GM18507 (cell line): ENCODE measurements around the gene ELF5.

Experiments
- DNase-seq: peaks from one replicate; pipeline ENCODE4 v3.0.0; 2011; ENCODE audit warnings: low read depth; ENCODE audit not compliant: insufficient read length; ENCODE audit errors: extremely low spot score
- FAIRE-seq: peaks from 2 replicates; lab custom pipeline; 2011; peaks lifted over from hg19 to GRCh38; lab: Jason Lieb, UNC

The ELF5 gene

DNA sequence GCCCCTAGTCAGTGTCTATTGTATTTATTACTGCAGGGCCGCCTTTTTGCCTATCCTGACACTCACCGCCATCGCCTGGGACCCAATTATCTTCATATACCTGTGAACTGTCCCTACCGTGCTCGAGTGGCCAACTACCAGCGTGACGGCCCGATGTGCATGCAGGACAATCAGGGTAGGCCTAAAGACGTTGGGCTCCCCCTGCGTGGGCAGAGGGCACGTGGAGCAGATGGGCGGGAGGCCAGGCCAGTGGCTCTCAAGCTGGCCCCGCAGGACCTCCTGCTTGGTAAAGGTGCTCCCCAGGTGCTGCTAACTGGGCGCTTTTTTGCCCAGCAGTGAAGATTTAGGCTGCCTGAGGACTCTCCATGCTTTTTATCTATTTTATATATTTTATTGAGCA is 52.4 kb downstream of the ELF5 start:
- DNase-seq: no peak
- no peak for FAIRE-seq

DNA sequence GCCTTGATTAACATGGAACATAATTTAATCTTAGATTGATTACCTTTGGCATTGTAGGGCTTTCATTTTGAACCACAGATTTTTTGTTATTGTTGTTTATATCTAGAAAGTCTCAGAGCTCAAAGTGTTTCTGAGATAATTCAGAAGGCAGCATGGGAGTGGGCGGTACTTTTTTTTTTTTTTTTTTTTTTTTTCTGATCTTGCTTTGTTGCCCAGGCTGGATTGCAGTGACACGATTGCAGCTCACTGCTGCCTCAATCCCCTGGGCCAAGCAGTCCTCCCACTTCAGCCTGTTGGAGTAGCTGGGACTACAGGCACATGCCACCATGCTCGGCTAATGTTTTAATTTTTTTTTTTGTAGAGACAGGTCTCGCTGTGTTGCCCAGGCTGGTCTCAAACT is 53.3 kb downstream of the ELF5 start:
- DNase-seq: no peak
- no peak for FAIRE-seq

DNA sequence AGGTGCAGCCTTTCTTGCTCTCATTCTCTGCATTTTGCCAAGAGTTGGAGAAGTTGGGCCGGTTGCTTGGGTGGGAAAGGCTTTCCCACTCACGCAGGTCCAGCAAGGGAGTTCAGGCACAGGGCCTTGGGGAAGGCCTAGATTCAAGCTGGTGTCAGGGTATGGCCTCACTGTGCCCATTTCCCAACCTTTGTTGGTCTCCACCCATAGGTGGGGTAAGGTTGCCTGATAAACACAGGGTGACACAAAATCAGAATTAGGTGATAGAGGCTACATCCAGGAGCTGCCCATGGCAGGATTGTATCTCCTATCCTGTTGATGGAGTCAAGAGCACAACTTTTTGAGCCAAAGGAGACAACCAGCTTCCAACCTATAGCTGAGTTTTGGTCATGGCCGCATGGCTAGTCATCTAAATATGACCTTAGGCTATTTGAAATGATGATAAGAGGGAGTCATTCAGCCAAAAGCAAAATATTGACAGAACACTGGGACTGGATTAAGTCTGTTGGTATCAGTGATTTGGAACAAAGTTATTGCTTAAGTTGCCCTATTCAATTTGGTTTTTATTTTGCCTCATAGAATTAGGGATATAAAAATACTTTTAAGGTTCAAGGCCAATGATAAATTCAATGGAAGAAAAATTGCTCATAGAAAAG is 54.0 kb downstream of the ELF5 start:
- FAIRE-seq: no peak
- no peak for DNase-seq

DNA sequence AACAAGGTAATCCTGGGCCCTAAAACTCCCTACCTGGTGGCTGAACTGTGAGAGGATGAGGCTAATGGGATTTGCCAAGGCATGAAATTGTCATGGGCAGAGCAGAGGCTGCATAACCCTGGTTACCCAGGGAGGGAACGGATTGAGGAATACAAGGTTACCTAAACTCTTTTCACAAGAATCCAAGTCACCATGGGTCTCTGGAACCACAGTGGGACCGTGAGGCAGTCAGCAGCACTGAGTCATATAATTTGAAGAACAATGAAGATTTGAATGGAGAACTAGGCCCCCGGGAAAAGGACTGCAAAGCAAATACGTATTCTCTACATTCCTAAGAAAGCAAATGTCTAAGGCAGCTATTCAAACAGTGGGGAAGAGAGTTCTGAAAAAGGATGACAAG is 55.1 kb downstream of the ELF5 start:
- FAIRE-seq: no peak
- no peak for DNase-seq

DNA sequence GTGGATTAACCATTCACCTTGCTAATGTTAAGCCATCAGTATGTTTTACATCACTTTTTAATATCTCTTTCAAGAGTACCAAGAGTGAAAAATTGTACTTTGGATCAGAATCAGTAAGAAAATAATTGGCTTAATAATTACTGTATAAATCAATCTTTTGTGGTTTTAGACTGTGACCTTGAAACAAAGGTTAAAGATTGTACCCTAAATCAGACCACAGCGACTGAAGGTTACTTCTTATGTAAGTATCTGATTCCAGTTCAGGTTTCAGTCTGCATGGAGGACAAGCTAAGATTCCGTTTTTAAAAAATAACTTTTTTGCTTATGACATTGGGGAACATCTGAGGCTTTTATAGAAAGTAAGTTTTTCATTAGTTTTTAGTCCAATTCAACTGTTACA is 56.0 kb downstream of the ELF5 start:
- no peak for FAIRE-seq
- no peak for DNase-seq

DNA sequence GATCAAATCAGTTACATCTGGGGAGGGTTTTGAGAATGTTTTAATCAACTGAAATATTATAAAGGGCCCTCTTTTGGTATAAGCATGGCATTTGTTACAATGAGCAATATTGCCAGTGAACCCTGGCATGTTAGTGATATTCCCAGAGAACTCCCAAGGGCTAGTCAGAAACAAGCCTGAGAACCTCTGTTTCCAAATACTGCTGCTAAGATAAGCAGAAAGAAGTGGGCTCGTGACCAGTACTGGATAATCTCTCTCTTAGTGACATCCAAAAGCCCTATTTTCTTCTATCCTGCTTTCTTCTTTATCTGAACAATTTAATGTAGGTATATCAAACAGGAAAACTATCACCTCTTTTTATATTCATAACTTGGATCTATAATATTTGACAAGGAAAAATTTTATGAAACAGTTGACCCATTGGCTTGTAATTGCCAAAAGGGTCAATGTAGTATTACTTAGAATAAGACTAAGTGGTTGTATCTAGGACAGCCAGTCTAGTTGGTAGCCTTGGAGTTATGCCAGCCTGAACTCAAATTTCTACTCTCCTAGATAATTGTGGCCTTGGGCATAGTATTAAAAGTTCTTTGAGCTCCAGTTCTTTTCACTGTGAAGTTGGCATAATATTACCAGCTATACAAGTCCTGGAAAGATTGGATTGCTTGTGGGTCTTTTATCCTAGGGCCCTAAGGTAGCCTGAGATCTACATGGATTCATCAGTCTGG is 59.1 kb downstream of the ELF5 start:
- DNase-seq (no peak), FAIRE-seq (no peak)

DNA sequence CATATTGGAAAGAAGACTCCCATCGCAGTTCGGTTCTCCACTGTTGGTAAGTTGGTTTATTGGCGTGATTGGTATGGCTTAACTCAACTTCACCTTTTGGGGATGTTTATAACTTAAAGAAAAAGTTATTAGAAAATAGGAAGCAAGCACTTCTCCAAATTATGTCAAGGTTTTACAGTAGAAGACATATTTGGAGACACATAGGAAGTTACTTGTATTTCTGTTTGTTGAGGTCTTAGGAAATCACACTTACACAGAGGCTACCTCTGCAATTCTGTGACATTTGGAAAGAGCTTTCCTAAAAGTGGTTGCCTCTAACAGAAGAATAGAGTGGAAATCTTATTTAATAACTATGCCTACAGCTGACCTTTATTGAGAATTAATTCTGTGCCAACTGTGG is 62.5 kb downstream of the ELF5 start:
- no peak for FAIRE-seq
- no peak for DNase-seq

DNA sequence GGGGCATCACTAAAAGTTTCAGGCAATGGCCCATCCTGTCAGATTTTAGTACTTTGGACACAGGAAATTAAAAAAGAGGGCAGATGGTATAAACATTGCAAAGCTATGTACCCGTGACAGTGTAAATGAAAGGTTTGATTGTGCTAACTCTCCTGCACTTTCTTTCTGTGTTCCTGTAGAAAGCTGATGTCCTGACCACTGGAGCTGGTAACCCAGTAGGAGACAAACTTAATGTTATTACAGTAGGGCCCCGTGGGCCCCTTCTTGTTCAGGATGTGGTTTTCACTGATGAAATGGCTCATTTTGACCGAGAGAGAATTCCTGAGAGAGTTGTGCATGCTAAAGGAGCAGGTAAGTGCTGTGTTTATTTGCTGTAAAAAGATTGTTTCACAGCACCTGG is 64.6 kb downstream of the ELF5 start:
- peak; percentile 11 for DNase-seq
- peak; percentile 77 for FAIRE-seq

DNA sequence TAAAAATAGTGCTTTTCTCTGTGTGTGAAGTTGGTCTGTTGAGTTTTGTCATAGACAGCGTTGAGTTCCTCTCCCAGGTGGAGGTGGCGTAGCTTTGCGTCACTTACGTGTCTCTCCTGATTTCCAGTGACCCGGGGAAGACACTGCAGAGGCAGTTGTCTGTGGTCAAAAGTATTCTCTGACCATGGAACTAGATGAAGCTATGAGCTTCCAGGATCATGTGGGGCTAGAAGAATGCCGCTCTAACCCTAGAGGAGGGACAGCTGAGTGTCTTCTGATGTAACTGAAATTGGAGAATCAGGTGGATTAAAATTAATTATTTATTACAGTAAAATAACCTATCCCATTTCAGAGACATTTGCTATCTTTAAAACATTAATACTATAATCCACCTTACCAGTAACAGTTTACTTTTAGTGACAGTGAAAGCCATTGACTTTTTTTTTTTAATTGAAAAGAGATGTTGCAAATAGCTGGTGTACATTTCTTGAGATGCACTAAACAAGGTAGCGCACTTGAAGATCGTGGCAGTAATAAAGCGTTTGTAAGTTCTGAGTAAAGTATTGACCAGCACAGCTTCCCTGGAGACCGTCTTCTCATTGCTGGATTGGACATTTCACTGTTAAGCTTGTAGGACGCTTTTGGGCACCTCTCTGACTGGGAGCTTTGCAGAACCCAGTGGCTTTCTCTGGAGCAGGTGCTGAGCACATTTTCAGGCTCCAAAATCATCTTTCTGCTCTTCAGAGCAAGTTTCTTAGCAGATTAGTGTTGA is 65.2 kb downstream of the ELF5 start:
- no peak for FAIRE-seq

DNA sequence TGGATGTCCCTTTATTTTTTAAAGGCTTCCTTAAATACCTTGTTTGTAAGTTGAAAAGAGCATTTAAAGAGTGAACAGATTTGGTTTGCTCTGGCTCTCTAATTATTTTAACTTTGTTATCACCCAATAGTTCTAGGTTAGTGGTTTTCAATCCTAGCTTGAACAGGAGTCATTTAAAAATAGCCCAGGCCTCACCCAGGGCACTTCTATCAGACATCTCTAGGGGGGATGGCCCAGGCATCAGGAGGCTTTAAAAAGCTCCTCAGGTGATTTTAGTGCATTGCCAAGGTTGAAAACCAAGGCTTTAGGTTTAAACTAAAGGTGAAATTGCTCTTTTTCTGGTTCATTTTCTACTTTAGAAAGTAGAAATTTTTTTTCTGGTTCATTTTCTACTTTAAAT is 66.5 kb downstream of the ELF5 start:
- FAIRE-seq: no peak
- DNase-seq: no peak

More for the DNA sequence above, 65.2 kb downstream of the ELF5 start:
- no peak for DNase-seq

DNA sequence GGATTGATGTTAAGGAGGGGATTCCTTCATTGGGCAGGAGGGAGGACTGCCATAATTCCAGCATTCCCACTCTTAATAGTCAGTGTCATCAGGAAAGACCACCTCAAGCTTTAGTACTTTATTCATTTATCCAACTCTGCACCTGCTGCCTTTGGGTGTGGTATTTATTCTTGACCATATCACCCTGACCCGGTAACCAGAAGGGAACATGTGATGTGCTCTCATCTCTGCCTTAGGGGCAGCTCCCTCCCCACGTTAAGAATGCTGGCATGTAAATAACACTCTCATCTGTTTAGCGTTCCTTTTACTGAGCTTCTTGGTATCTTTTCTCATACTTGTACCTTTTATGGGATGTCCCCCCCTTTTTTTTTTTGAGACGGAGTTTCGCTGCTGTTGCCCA is 67.2 kb downstream of the ELF5 start:
- no peak for DNase-seq
- no peak for FAIRE-seq

DNA sequence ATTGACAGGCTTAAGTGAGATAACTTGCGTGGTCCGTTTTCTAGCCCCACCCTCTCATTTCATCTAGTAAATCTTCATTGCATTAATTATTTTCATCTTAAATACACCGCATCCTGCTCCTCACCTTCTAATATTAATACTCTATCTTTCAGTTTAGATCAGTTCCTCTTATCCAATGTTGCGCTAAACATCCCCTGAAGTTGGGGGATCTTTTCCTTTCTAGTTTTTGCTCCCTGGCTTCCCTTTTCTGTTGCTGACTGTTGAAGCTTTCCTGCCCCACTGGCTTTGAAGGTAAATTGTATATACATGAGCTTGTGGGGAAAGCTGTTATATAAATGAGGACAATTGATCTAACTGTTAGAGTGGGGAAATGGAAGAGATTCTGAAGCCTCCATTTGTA is 67.6 kb downstream of the ELF5 start:
- no peak for FAIRE-seq
- DNase-seq: no peak

DNA sequence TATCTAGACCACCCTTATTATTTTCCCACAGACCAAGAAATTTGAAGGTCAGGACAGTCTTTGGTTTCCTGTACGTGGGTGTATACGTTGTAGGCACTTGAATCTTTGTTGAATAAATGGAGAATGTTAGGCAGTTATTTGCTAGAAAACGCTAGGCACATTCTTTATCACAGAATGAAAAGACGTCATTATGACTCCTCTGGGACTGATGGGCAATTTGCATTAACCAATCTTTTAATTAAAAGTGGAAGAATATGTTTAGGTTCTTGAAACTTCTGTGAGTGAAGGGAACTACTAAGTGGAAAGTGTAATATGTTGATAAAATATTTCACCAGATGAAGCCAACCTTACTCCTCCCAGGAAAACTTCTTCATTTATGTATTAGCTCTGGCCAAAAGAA is 69.2 kb downstream of the ELF5 start:
- FAIRE-seq (no peak), DNase-seq (no peak)

DNA sequence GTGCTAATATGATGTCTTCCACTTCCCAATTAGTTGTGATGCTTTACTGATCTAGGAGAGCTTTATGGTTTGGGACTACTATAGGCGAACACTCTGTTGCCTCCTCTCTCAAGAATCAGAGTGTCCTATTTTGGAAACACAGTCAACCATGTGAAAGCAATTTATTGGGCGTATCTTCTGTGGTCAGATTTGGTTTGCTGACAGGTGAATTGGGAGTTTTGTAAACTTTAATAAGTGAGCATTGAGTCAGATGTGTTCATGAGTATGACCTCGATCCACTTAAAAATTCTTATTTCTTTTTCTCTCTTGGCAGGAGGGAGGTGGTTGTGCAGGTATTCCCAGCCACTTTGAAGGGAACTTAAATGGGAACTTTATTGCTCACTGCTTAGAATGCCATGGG is 70.5 kb downstream of the ELF5 start:
- no peak for FAIRE-seq
- DNase-seq: no peak

DNA sequence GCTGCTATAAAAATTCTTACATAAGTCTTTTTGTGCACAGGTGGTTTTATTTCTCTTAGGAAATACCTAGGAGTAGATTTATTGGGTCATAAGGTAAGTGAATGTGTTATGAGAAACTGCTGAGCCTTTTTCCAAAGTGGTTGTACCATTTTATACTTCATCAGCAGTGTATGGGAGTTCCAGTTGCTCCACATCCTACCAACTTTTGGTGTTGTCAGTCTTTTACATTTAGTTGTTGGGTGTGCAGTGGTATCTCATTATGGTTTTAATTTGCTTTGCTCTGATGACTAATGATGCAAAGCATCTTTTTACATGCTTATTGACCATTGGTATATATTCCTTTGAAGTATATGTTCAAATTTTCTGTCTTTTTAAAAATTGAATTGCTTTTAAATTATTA is 71.8 kb downstream of the ELF5 start:
- FAIRE-seq (no peak), DNase-seq (no peak)

DNA sequence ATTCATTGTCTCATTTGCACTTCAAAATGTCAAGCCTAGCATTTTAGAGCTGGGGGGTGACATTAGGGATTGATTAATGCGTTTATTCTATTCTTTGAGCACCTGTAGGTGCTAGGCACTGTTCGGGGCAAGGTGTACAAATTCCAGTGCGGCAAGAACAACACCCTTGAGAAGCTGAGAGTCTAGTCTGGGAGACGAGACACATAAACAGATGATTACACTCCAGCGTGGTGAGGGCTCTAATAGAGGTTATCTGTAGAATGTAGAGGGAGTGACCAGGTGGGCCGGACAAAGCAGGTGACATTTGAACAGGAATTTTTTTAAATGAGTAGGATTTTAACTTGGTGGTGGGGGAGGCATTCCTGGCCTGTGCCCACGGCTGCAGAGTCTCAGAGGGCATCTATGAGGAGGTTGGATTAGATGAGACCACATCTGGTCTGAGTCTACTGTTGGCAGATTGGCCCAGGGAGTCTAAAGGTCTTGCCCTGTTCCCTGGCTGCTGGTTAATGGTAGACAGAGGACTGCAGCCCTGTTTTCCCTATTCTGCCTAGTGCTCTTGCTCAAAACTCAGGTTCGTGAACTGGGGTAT is 73.9 kb downstream of the ELF5 start:
- FAIRE-seq (no peak), DNase-seq (no peak)

DNA sequence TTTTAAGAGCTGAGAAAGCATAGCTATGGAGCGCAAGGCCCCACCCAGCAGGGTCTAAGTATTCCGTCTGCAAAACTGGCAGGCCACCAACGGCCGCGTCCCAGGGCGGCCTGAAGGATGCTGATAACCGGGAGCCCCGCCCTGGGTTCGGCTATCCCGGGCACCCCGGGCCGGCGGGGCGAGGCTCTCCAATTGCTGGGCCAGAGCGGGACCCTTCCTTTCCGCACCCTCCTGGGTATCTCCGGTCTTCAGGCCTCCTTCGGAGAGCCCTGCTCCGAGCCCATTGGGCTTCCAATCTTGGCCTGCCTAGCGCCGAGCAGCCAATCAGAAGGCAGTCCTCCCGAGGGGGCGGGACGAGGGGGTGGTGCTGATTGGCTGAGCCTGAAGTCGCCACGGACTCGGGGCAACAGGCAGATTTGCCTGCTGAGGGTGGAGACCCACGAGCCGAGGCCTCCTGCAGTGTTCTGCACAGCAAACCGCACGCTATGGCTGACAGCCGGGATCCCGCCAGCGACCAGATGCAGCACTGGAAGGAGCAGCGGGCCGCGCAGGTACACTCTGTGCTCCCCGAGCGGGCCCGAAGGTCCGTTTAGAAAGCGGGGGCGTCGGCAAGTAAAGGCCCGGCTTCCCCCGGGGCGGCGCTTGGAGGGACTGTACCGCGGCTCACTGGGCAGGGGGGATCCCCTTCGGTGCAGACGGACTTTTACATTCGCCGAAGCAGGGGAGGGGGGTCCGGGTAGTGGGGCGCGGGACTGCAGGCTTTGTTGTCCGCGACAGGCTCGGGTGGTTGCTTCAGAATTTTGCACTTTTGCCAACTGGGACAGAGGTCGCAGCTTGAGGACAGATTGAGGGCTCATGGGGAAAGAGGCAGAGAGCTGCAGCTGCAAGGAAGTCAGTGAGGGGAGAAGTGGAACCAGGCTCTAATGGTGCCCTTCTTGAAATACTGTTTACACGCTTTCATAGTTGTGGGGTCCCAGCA is 74.8 kb downstream of the ELF5 start, which contains the start of gene CAT:
TSS of gene CAT (plus strand) at position 406 of the 979 bp plus-strand sequence. CDS start at position 486, 80 bp downstream.
- DNase-seq (peak; percentile 89), FAIRE-seq (peak; percentile 99)

DNA sequence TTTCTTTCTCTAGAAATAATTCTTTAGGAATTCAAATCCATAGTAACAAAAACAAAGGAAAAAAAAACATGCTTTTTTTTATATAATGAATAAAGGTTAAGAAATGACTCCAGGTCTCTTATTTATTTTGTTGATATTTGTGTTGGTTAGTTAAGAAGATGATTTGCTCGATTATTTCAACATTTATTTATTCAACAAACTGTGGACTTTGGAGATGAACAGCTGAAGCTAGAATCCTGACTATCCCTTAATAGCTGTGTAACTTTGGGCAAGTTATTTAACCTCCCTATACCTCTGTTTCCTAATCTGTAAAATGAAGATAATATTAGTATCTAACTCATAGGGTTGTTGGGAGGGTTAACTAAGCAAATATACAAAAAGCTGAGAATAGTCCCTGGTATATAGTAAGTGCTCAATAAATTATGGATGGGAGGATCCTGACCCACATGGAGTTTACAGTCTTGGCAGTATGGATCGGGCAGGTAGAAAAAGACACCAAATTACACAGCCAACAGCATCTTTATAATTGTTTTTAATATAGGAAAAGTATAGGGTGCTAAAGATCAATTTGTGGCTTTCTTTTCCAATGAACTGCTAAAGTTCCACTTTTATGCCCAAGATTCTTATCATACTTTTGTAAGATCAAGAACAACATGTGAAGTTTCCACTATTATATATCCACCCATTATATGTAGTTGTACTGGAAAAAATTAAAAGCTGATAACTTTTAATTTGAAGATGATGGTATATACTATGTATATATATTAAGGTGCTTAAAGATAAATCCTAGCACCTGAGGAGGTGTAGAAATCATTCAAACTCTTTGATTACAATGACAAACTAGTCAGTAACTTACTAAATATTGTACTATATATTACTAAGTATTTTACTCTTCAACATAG is 76.1 kb downstream of the ELF5 start:
- DNase-seq: no peak
- FAIRE-seq: no peak
